Adipocyte (in vitro differentiated cells): Measurements from ENCODE around the gene UVSSA.

ENCODE experiments used
- DNase-seq: peaks from one replicate; pipeline ENCODE4 v3.0.0-alpha.2; 2015; ENCODE audit warnings: low read depth
- H3K27me3 ChIP-seq: replicated peaks from 2 replicates; pipeline ENCODE4 v1.7.0; 2013; ENCODE audit warnings: mild to moderate bottlenecking, low read length, moderate library complexity; ENCODE audit not compliant: control insufficient read depth, insufficient read depth
- H3K36me3 ChIP-seq: 2 replicates; pipeline ENCODE4 v1.7.0; 2013; ENCODE audit warnings: low read length, mild to moderate bottlenecking, moderate library complexity; ENCODE audit not compliant: control insufficient read depth, insufficient read depth, severe bottlenecking
- H3K4me1 ChIP-seq: 2 replicates; pipeline ENCODE4 v1.7.0; 2013; ENCODE audit warnings: mild to moderate bottlenecking, low read length, moderate library complexity; ENCODE audit not compliant: control insufficient read depth, insufficient read depth
- H3K4me3 ChIP-seq: 2 replicates; pipeline ENCODE4 v1.7.0; 2013; ENCODE audit warnings: mild to moderate bottlenecking, low read length, moderate library complexity
- H3K9ac ChIP-seq: 2 replicates; pipeline ENCODE4 v1.7.0; 2013; ENCODE audit warnings: mild to moderate bottlenecking, low read length, moderate library complexity
- H3K9me3 ChIP-seq: 2 replicates; pipeline ENCODE4 v1.7.0; 2013; ENCODE audit warnings: mild to moderate bottlenecking, low read length, moderate library complexity; ENCODE audit not compliant: control insufficient read depth

UVSSA gene

GRCh38 chr4:1362521-1362920 lies 15.5 kb downstream of the UVSSA start:
- Histone ChIP-seq H3K9ac (no peak overlapping the region), H3K4me1 (peaks cover 14% of the 10 kb centered on the region), H3K9me3 (no peaks in the 10 kb centered on the region), H3K27me3 (no peaks in the 10 kb centered on the region), H3K36me3 (peaks cover 28% of the 10 kb centered on the region), H3K4me3 (no peak overlapping the region)
- DNase-seq = no peak

- Histone ChIP-seq H3K9ac (no peak overlapping the region), H3K4me1 (peaks cover 14% of the 10 kb centered on the region), H3K4me3 (no peak overlapping the region), H3K9me3 (no peaks in the 10 kb centered on the region), H3K36me3 (peaks cover 19% of the 10 kb centered on the region), H3K27me3 (no peaks in the 10 kb centered on the region)
- no peak for DNase-seq
Observed at GRCh38 chr4:1363513-1363912, 16.5 kb downstream of the UVSSA start.

GRCh38 chr4:1364217-1364616 lies 17.2 kb downstream of the UVSSA start:
- H3K4me1 ChIP-seq = peaks cover 14% of the 10 kb centered on the region
- H3K36me3 ChIP-seq = peaks cover 13% of the 10 kb centered on the region
- no peaks in the 10 kb centered on the region for H3K9me3 ChIP-seq
- H3K27me3 ChIP-seq = no peaks in the 10 kb centered on the region
- no peak overlapping the region for H3K4me3 ChIP-seq
- DNase-seq = no peak
- H3K9ac ChIP-seq = no peak overlapping the region

GRCh38 chr4:1364748-1365147 lies 17.7 kb downstream of the UVSSA start:
- Histone ChIP-seq H3K4me1 (peaks cover 14% of the 10 kb centered on the region), H3K9ac (no peak overlapping the region), H3K9me3 (no peaks in the 10 kb centered on the region), H3K27me3 (no peaks in the 10 kb centered on the region), H3K4me3 (no peak overlapping the region), H3K36me3 (peaks cover 8% of the 10 kb centered on the region)
- DNase-seq = no peak

- Histone ChIP-seq H3K9ac (no peak overlapping the region), H3K4me3 (no peak overlapping the region), H3K36me3 (peaks cover 8% of the 10 kb centered on the region), H3K4me1 (peaks cover 6% of the 10 kb centered on the region), H3K9me3 (no peaks in the 10 kb centered on the region), H3K27me3 (no peaks in the 10 kb centered on the region)
- no peak for DNase-seq
Observed at GRCh38 chr4:1365271-1366178, 18.5 kb downstream of the UVSSA start.

- peaks cover 11% of the 10 kb centered on the region for H3K36me3 ChIP-seq
- no peaks in the 10 kb centered on the region for H3K4me1 ChIP-seq
- no peaks in the 10 kb centered on the region for H3K9me3 ChIP-seq
- H3K27me3 ChIP-seq = no peaks in the 10 kb centered on the region
- no peak overlapping the region for H3K9ac ChIP-seq
- no peak for DNase-seq
- no peak overlapping the region for H3K4me3 ChIP-seq
Observed at GRCh38 chr4:1366371-1367229, 19.6 kb downstream of the UVSSA start.

- Histone ChIP-seq H3K9ac (no peak overlapping the region), H3K9me3 (no peaks in the 10 kb centered on the region), H3K4me1 (no peaks in the 10 kb centered on the region), H3K27me3 (no peaks in the 10 kb centered on the region), H3K4me3 (no peak overlapping the region), H3K36me3 (peaks cover 13% of the 10 kb centered on the region)
- no peak for DNase-seq
Observed at GRCh38 chr4:1367230-1367935, 20.4 kb downstream of the UVSSA start.

- no peak overlapping the region for H3K4me3 ChIP-seq
- H3K36me3 ChIP-seq = peaks cover 13% of the 10 kb centered on the region
- H3K27me3 ChIP-seq = no peaks in the 10 kb centered on the region
- no peak overlapping the region for H3K9ac ChIP-seq
- no peak for DNase-seq
- no peaks in the 10 kb centered on the region for H3K9me3 ChIP-seq
- H3K4me1 ChIP-seq = no peaks in the 10 kb centered on the region
Observed at GRCh38 chr4:1367936-1368289, 20.9 kb downstream of the UVSSA start.

GRCh38 chr4:1368421-1369090 lies 21.5 kb downstream of the UVSSA start:
- H3K9me3 ChIP-seq = no peaks in the 10 kb centered on the region
- H3K9ac ChIP-seq = no peak overlapping the region
- H3K36me3 ChIP-seq = peaks cover 15% of the 10 kb centered on the region
- no peaks in the 10 kb centered on the region for H3K4me1 ChIP-seq
- H3K4me3 ChIP-seq = no peak overlapping the region
- no peak for DNase-seq
- no peaks in the 10 kb centered on the region for H3K27me3 ChIP-seq

- Histone ChIP-seq H3K9me3 (no peaks in the 10 kb centered on the region), H3K4me3 (no peak overlapping the region), H3K36me3 (peaks cover 18% of the 10 kb centered on the region), H3K9ac (no peak overlapping the region), H3K27me3 (no peaks in the 10 kb centered on the region), H3K4me1 (no peaks in the 10 kb centered on the region)
- DNase-seq = no peak
Observed at GRCh38 chr4:1369091-1369450, 22.1 kb downstream of the UVSSA start.
